WTC11 (cell line): Measurements from ENCODE around the gene DMRTA2. TPM values are rescaled to one million over a fixed set of nuclear protein-coding genes. Genes with fewer than 3 reads are reported as not detected.

Experiments
- ATAC-seq: fragments of 200-7000 bp; cut with Tn5 transposase; 2 replicates; pipeline ENCODE4 v1.10.0; 2021; ENCODE audit warnings: mild to moderate bottlenecking, moderate library complexity
- CTCF ChIA-PET: fragments of 300-600 bp; sonication (Branson Sonifier 250); formaldehyde crosslinking; loops from one replicate; lab custom pipeline; 2021; ENCODE audit warnings: antibody characterized with exemption; lab: Charles Lee
- POLR2A ChIA-PET: fragments of 350-600 bp; sonication (Branson Sonifier 250); formaldehyde crosslinking; loops from one replicate; lab custom pipeline; 2021; ENCODE audit warnings: antibody characterized with exemption; lab: Charles Lee
- DNase-seq: peaks from one replicate; pipeline ENCODE4 v3.0.0; 2021; ENCODE audit warnings: low spot score
- H3K27ac Mint-ChIP-seq: 2 replicates; pipeline ENCODE4 v1.8.0; 2021; ENCODE audit warnings: mixed read lengths
- H3K27me3 Mint-ChIP-seq: 2 replicates; pipeline ENCODE4 v1.8.0; 2021; ENCODE audit warnings: low read depth, mild to moderate bottlenecking, moderate library complexity, mixed read lengths
- H3K36me3 Mint-ChIP-seq: 2 replicates; pipeline ENCODE4 v1.8.0; 2021; ENCODE audit warnings: mixed read lengths
- H3K4me1 Mint-ChIP-seq: 2 replicates; pipeline ENCODE4 v1.8.0; 2022; ENCODE audit warnings: mixed read lengths
- H3K4me3 Mint-ChIP-seq: 2 replicates; pipeline ENCODE4 v1.8.0; 2021; ENCODE audit warnings: mild to moderate bottlenecking, moderate library complexity, mixed read lengths
- H3K9me3 Mint-ChIP-seq: 2 replicates; pipeline ENCODE4 v1.8.0; 2021; ENCODE audit warnings: mixed read lengths
- CBFB ChIP-seq: sonication (generic); formaldehyde crosslinking; IDR thresholded peaks from 2 replicates; pipeline ENCODE4 v1.8.1; 2022; ENCODE audit warnings: mild to moderate bottlenecking, low read depth, missing genetic modification reagents
- CDX4 ChIP-seq: fragments of 250-450 bp; sonication (Bioruptor Pico); IDR thresholded peaks from 2 replicates; pipeline ENCODE4 v1.9.0; 2021; ENCODE audit warnings: moderate library complexity, mild to moderate bottlenecking, inconsistent platforms, borderline replicate concordance
- CREB1 ChIP-seq: sonication (generic); formaldehyde crosslinking; IDR thresholded peaks from 2 replicates; pipeline ENCODE4 v1.8.0; 2023; ENCODE audit warnings: mild to moderate bottlenecking, missing genetic modification reagents
- E2F4 ChIP-seq: sonication (generic); formaldehyde crosslinking; IDR thresholded peaks from 2 replicates; pipeline ENCODE4 v1.8.1; 2022; ENCODE audit warnings: low read depth, mild to moderate bottlenecking, moderate library complexity, missing genetic modification reagents, borderline replicate concordance
- ETV6 ChIP-seq: sonication (generic); formaldehyde crosslinking; IDR thresholded peaks from 2 replicates; pipeline ENCODE4 v1.8.1; 2022; ENCODE audit warnings: mild to moderate bottlenecking, missing genetic modification reagents
- FOXP4 ChIP-seq: sonication (generic); formaldehyde crosslinking; IDR thresholded peaks from 2 replicates; pipeline ENCODE4 v1.8.0; 2022; ENCODE audit warnings: mild to moderate bottlenecking, missing genetic modification reagents
- HMGXB4 ChIP-seq: sonication (generic); formaldehyde crosslinking; IDR thresholded peaks from 2 replicates; pipeline ENCODE4 v1.8.1; 2023; ENCODE audit warnings: mild to moderate bottlenecking, moderate library complexity, missing genetic modification reagents
- JUN ChIP-seq: sonication (generic); formaldehyde crosslinking; IDR thresholded peaks from 2 replicates; pipeline ENCODE4 v1.8.0; 2023; ENCODE audit warnings: mild to moderate bottlenecking, missing genetic modification reagents
- KAT7 ChIP-seq: sonication (generic); formaldehyde crosslinking; IDR thresholded peaks from 2 replicates; pipeline ENCODE4 v1.8.1; 2023; ENCODE audit warnings: missing genetic modification reagents, mild to moderate bottlenecking, borderline replicate concordance
- NFATC4 ChIP-seq: fragments of 250-450 bp; sonication (Bioruptor Pico); IDR thresholded peaks from 2 replicates; pipeline ENCODE4 v1.9.0; 2021; ENCODE audit warnings: mild to moderate bottlenecking
- NR2C2 ChIP-seq: sonication (generic); formaldehyde crosslinking; IDR thresholded peaks from 2 replicates; pipeline ENCODE4 v1.8.0; 2022; ENCODE audit warnings: mild to moderate bottlenecking, missing genetic modification reagents
- OVOL2 ChIP-seq: fragments of 250-450 bp; sonication (Bioruptor Pico); IDR thresholded peaks from 2 replicates; pipeline ENCODE4 v1.9.0; 2021; ENCODE audit warnings: mild to moderate bottlenecking, borderline replicate concordance
- PRRX2 ChIP-seq: fragments of 250-450 bp; sonication (Bioruptor Pico); IDR thresholded peaks from 2 replicates; pipeline ENCODE4 v1.8.0; 2021; ENCODE audit warnings: mild to moderate bottlenecking
- SMAD3 ChIP-seq: sonication (generic); formaldehyde crosslinking; IDR thresholded peaks from 2 replicates; pipeline ENCODE4 v1.8.0; 2022; ENCODE audit warnings: missing genetic modification reagents, mild to moderate bottlenecking, borderline replicate concordance
- SMAD4 ChIP-seq: sonication (generic); formaldehyde crosslinking; IDR thresholded peaks from 2 replicates; pipeline ENCODE4 v1.8.0; 2022; ENCODE audit warnings: mild to moderate bottlenecking, missing genetic modification reagents
- SOX15 ChIP-seq: fragments of 250-450 bp; sonication (Bioruptor Pico); IDR thresholded peaks from 2 replicates; pipeline ENCODE4 v1.9.0; 2021; ENCODE audit warnings: mild to moderate bottlenecking
- USF2 ChIP-seq: sonication (generic); formaldehyde crosslinking; IDR thresholded peaks from 2 replicates; pipeline ENCODE4 v1.8.1; 2023; ENCODE audit warnings: mild to moderate bottlenecking, missing genetic modification reagents, moderate library complexity
- ZBTB21 ChIP-seq: sonication (generic); formaldehyde crosslinking; IDR thresholded peaks from 2 replicates; pipeline ENCODE4 v1.8.1; 2023; ENCODE audit warnings: mild to moderate bottlenecking, missing genetic modification reagents, borderline replicate concordance
- ZMAT4 ChIP-seq: fragments of 250-450 bp; sonication (Bioruptor Pico); IDR thresholded peaks from 2 replicates; pipeline ENCODE4 v1.9.0; 2021; ENCODE audit warnings: mild to moderate bottlenecking
- ZNF121 ChIP-seq: sonication (generic); formaldehyde crosslinking; IDR thresholded peaks from 2 replicates; pipeline ENCODE4 v1.8.0; 2023; ENCODE audit warnings: missing genetic modification reagents
- total RNA-seq: library from RNA; stranded (reverse); gene quantifications from 3 replicates; pipeline ENCODE4 v1.2.3, GENCODE V29; 2021

DMRTA2 gene
- total RNA-seq, 1 experiment from 2014 or later: not detected

GRCh38 chr1:50418600-50419109, 4.6 kb downstream of the DMRTA2 start:
- POLR2A ChIA-PET: no interaction called here
- peak; percentile 2 for ATAC-seq
- no peak for TF ChIP-seq SOX15 (CRISPR knock-in tag)
- 0 out of 2 replicates have a peak, but pooled peaks have one; percentile 16 for TF ChIP-seq HMGXB4 (CRISPR knock-in tag)
- no peak for TF ChIP-seq E2F4
- DNase-seq: peak; percentile 36
- Mint-ChIP-seq H3K36me3 (peaks cover 10% of the 10 kb centered on the region), H3K27ac (no peak overlapping the region), H3K4me1 (peaks cover 54% of the 10 kb centered on the region), H3K4me3 (peak overlapping the region; percentile 48), H3K27me3 (peaks cover 97% of the 10 kb centered on the region), H3K9me3 (no peaks in the 10 kb centered on the region)
- CTCF ChIA-PET: interaction anchor here (0.7 to 1.2 kb wide), 3 partner anchors 12 to 246 kb away, joined by 3 to 6 read pairs (median 3); no protein-coding TSS in a partner anchor

GRCh38 chr1:50417946-50418599, 5.2 kb downstream of the DMRTA2 start:
- ChIA-PET CTCF (interaction anchor here (0.6 kb wide), 1 partner anchor 151 kb away, joined by 4 read pairs; no protein-coding TSS in a partner anchor), POLR2A (no interaction called here)
- H3K4me3 Mint-ChIP-seq: peak overlapping the region; percentile 75
- ATAC-seq: no peak
- no peak overlapping the region for H3K27ac Mint-ChIP-seq
- no peak for TF ChIP-seq SMAD3 (CRISPR knock-in tag)
- no peak for TF ChIP-seq NFATC4 (CRISPR knock-in tag)
- TF ChIP-seq E2F4: no peak
- TF ChIP-seq CDX4 (CRISPR knock-in tag): no peak
- TF ChIP-seq NR2C2 (CRISPR knock-in tag): no peak
- TF ChIP-seq KAT7 (CRISPR knock-in tag): no peak
- TF ChIP-seq SMAD4: no peak
- no peak for TF ChIP-seq CBFB (CRISPR knock-in tag)
- TF ChIP-seq PRRX2 (CRISPR knock-in tag): no peak
- no peak for TF ChIP-seq USF2
- TF ChIP-seq FOXP4 (CRISPR knock-in tag): no peak
- TF ChIP-seq ZNF121 (CRISPR knock-in tag): no peak
- no peak for TF ChIP-seq ETV6 (CRISPR knock-in tag)
- no peak for TF ChIP-seq ZBTB21 (CRISPR knock-in tag)
- no peak for TF ChIP-seq ZMAT4
- TF ChIP-seq CREB1 (CRISPR knock-in tag): no peak
- no peak for TF ChIP-seq OVOL2
- no peak for TF ChIP-seq JUN (CRISPR knock-in tag)
- peaks cover 12% of the 10 kb centered on the region for H3K36me3 Mint-ChIP-seq
- DNase-seq: no peak
- H3K4me1 Mint-ChIP-seq: peaks cover 48% of the 10 kb centered on the region
- H3K27me3 Mint-ChIP-seq: peaks cover 97% of the 10 kb centered on the region
- peaks cover under 1% of the 10 kb centered on the region for H3K9me3 Mint-ChIP-seq
